ENCODE measurements around the gene MARCHF7. TPM values are rescaled to one million over a fixed set of nuclear protein-coding genes. Genes with fewer than 3 reads are reported as not detected.
A peak's percentile ranks its signal among the peaks of the same experiment; 100 is the strongest.
"Not testable (repeated sequence)": the region's sequence is repeated elsewhere in the genome, so short reads cannot be mapped to it uniquely, and the experiment has no call there.

Gene MARCHF7
- total RNA-seq, 1 donor from 2014 or later, result 116 TPM

- Histone ChIP-seq H3K27me3 (no peaks in the 10 kb centered on the region), H3K9me3 (no peaks in the 10 kb centered on the region), H3K36me3 (peaks cover 0 to 1% of the 10 kb centered on the region in 2 donors), H3K4me3 (peak overlapping the region; percentile 73 to 84), H3K27ac (peak overlapping the region; percentile 94), H3K4me1 (peaks cover 66% of the 10 kb centered on the region)
- DNase-seq (ENCODE audit: extremely low spot score in 2 of 2), result no peak
- TF ChIP-seq POLR2A (IDR thresholded peaks at IDR 0.05) (no peak), POLR2AphosphoS5 (IDR thresholded peaks at IDR 0.05; ENCODE audit: insufficient read depth in 1 of 2, low read depth in 1 of 2) (no peak)
- TF ChIP-seq, protein P1, sequence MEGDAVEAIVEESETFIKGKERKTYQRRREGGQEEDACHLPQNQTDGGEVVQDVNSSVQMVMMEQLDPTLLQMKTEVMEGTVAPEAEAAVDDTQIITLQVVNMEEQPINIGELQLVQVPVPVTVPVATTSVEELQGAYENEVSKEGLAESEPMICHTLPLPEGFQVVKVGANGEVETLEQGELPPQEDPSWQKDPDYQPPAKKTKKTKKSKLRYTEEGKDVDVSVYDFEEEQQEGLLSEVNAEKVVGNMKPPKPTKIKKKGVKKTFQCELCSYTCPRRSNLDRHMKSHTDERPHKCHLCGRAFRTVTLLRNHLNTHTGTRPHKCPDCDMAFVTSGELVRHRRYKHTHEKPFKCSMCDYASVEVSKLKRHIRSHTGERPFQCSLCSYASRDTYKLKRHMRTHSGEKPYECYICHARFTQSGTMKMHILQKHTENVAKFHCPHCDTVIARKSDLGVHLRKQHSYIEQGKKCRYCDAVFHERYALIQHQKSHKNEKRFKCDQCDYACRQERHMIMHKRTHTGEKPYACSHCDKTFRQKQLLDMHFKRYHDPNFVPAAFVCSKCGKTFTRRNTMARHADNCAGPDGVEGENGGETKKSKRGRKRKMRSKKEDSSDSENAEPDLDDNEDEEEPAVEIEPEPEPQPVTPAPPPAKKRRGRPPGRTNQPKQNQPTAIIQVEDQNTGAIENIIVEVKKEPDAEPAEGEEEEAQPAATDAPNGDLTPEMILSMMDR (IDR thresholded peaks at IDR 0.05), result no peak
- intact Hi-C loops (cut with DNase I), result no loop called here
These were observed 1.4 kb downstream of the MARCHF7 start for GRCh38 chr2:159713631-159714246.

- Histone ChIP-seq H3K4me1 (peaks cover 68% of the 10 kb centered on the region), H3K9me3 (no peaks in the 10 kb centered on the region), H3K36me3 (peaks cover 0 to 5% of the 10 kb centered on the region in 2 donors), H3K27ac (no peak overlapping the region), H3K27me3 (no peaks in the 10 kb centered on the region), H3K4me3 (peak overlapping the region; percentile 7 to 73)
- intact Hi-C loops (cut with DNase I), result no loop called here
- DNase-seq (ENCODE audit: extremely low spot score in 2 of 2), result no peak
- TF ChIP-seq POLR2A (IDR thresholded peaks at IDR 0.05) (no peak), POLR2AphosphoS5 (IDR thresholded peaks at IDR 0.05; ENCODE audit: insufficient read depth in 1 of 2, low read depth in 1 of 2) (no peak)
- TF ChIP-seq, protein P1 (IDR thresholded peaks at IDR 0.05), result no peak
These were observed 2.1 kb downstream of the MARCHF7 start for GRCh38 chr2:159714247-159714930.

DNA sequence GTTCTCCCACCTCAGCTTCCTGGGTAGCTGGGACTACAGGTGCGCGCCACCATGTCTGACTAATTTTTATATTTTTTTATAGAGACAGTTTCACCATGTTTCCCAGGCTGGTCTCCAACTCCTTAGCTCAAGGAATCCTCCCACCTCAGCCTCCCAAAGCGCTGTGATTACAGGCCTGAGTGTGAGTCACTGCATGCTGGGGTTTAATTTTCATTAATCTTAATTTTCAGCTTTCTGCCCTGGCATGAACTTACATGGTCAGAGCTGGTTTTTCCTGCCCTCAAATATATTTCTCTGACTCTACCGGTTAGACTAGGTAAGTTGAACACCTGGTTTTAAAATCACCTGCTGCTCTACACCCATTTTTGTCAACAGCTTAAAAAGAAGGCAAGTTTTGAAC, 3.1 kb downstream of the MARCHF7 start:
- peaks cover 73% of the 10 kb centered on the region for H3K4me1 ChIP-seq
- no peaks in the 10 kb centered on the region for H3K9me3 ChIP-seq
- H3K4me3 ChIP-seq, result no peak overlapping the region
- intact Hi-C loops (cut with DNase I), result no loop called here
- H3K27ac ChIP-seq, result no peak overlapping the region
- TF ChIP-seq, protein P1 (IDR thresholded peaks at IDR 0.05), result no peak
- TF ChIP-seq POLR2AphosphoS5 (IDR thresholded peaks at IDR 0.05; ENCODE audit: insufficient read depth in 1 of 2, low read depth in 1 of 2), result peak in 1 of 2 donors; percentile 47
- H3K27me3 ChIP-seq, result no peaks in the 10 kb centered on the region
- DNase-seq (ENCODE audit: extremely low spot score in 2 of 2), result no peak
- peaks cover 0 to 5% of the 10 kb centered on the region in 2 donors for H3K36me3 ChIP-seq

DNA sequence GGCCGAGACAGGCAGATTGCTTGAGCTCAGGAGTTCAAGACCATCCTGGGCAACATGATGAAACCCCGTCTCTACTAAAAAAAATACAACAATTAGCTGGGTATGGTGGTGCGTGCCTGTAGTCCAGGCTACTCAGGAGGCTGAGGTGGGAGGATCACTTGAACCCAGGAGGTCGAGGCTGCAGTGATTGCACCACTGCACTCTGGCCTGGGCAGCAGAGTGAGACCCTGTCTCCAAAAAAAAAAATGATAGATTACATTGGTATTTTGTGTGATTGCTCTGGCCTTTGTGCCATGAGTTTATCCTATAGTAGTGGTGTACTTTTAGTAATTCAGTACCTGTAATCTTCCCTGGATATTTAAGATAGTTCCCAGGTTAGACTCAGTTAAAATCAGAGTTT, 4.1 kb downstream of the MARCHF7 start:
- intact Hi-C loops (cut with DNase I); H3K4me3 ChIP-seq: not testable (repeated sequence)

DNA sequence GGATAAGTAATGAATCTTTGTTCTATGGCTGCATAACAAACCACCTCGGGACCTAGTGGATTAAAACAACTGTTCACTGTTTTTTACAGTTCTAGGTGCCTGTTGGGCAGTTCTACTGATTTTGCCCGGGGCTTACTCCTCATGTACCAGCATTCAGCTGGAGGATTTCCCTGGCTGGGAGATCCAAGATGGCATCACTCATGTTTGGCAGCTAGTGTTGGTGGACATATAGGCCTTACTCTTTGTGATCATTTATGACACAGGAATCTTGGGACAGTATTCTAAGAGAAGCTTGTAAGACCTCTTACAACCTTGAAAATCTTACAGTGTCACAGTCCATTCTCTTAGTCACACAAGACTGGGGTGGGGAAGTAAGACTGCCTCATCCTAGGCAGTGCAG, 4.6 kb downstream of the MARCHF7 start:
- no peak for DNase-seq (ENCODE audit: extremely low spot score in 2 of 2)
- Histone ChIP-seq H3K4me1 (peaks cover 75% of the 10 kb centered on the region), H3K27ac (no peak overlapping the region), H3K36me3 (peaks cover 0 to 9% of the 10 kb centered on the region in 2 donors), H3K27me3 (no peaks in the 10 kb centered on the region), H3K9me3 (no peaks in the 10 kb centered on the region), H3K4me3 (no peak overlapping the region)
- intact Hi-C loops (cut with DNase I), result no loop called here
- TF ChIP-seq POLR2AphosphoS5 (IDR thresholded peaks at IDR 0.05; ENCODE audit: insufficient read depth in 1 of 2, low read depth in 1 of 2), result no peak
- TF ChIP-seq, protein P1 (IDR thresholded peaks at IDR 0.05), result no peak
- no peak for TF ChIP-seq POLR2A (IDR thresholded peaks at IDR 0.05)

More for the DNA sequence above, 4.1 kb downstream of the MARCHF7 start:
- H3K36me3 ChIP-seq; H3K27ac ChIP-seq; H3K27me3 ChIP-seq; DNase-seq (ENCODE audit: extremely low spot score in 2 of 2); H3K9me3 ChIP-seq: not testable (repeated sequence)
- H3K4me1 ChIP-seq, result peaks cover 74% of the 10 kb centered on the region
